A549 (cell line): ENCODE results near the gene PREX1. TPM values are rescaled to one million over a fixed set of nuclear protein-coding genes. Genes with fewer than 3 reads are reported as not detected.

Experiments used
- ATAC-seq, 2 experiments: fragments of 200-7000 bp in 1 of 2; fragments of >200 bp in 1 of 2; cut with Nextera tagmentation in 1 of 2; cut with Tn5 transposase in 1 of 2; 3 replicates each; pipeline versions ENCODE4 v1.8.0 to v1.9.1; 2018 to 2020; ENCODE audit warnings: mild to moderate bottlenecking in 1 of 2, moderate library complexity in 1 of 2
- CTCF ChIA-PET: fragments of 300-600 bp; sonication (Branson Sonifier 250); formaldehyde crosslinking; extraction: SDS; loops from one replicate; lab custom pipeline; 2021; ENCODE audit warnings: antibody characterized with exemption, inconsistent platforms; lab: Yijun Ruan, JAX
- POLR2A ChIA-PET: fragments of 350-600 bp; formaldehyde crosslinking; extraction: SDS; loops from one replicate; lab custom pipeline; 2021; ENCODE audit warnings: antibody characterized with exemption, inconsistent platforms; lab: Yijun Ruan, JAX
- DNase-seq, 2 experiments: peaks; one replicate each; pipeline versions ENCODE4 v3.0.0 to v3.0.0-alpha.2; 2011 to 2016; ENCODE audit warnings: low read depth in 1 of 2, low spot score in 1 of 2
- FAIRE-seq: peaks from 2 replicates; lab custom pipeline; 2011; peaks lifted over from hg19 to GRCh38; lab: Jason Lieb, UNC
- H3K27ac ChIP-seq, 2 experiments: fragments of >200 bp; sonication (Bioruptor Twin); formaldehyde crosslinking; 3 replicates each; pipeline ENCODE4 v1.5.1; 2016 to 2017
- H3K4me1 ChIP-seq: fragments of >200 bp; sonication (Bioruptor Twin); formaldehyde crosslinking; 3 replicates; pipeline ENCODE4 v1.6.1; 2016
- H3K4me2 ChIP-seq: fragments of >200 bp; sonication (Bioruptor Twin); formaldehyde crosslinking; 3 replicates; pipeline ENCODE4 v1.6.1; 2016
- H3K4me3 ChIP-seq: fragments of >200 bp; sonication (Bioruptor Twin); formaldehyde crosslinking; 3 replicates; pipeline ENCODE4 v1.5.1; 2016
- H3K9me3 ChIP-seq: fragments of >200 bp; sonication (Bioruptor Twin); formaldehyde crosslinking; 3 replicates; pipeline ENCODE4 v1.6.1; 2016
- CBX2 ChIP-seq: fragments of 200-600 bp; sonication (generic); IDR thresholded peaks from 2 replicates; pipeline ENCODE4 v1.6.1; 2016; ENCODE audit warnings: low read depth, mild to moderate bottlenecking, borderline replicate concordance
- CHD4 ChIP-seq: fragments of 200-600 bp; sonication (generic); IDR thresholded peaks from 2 replicates; pipeline ENCODE4 v1.6.1; 2016; ENCODE audit warnings: antibody characterized with exemption, mild to moderate bottlenecking, borderline replicate concordance
- E2F6 ChIP-seq: IDR thresholded peaks from 2 replicates; pipeline ENCODE4 v1.6.1; 2012; ENCODE audit warnings: low read depth, borderline replicate concordance
- ELK1 ChIP-seq: fragments of 150-350 bp; IDR thresholded peaks from 2 replicates; pipeline ENCODE4 v1.6.1; 2014; ENCODE audit warnings: low read depth, mild to moderate bottlenecking, low read length
- EP300 ChIP-seq, 2 experiments: fragments of >200 bp; sonication (Bioruptor Twin); formaldehyde crosslinking; IDR thresholded peaks; 2 replicates in 1 of 2; 3 replicates in 1 of 2; pipeline ENCODE4 v1.6.1; 2016 to 2017
- HES2 ChIP-seq: fragments of >200 bp; sonication (Bioruptor Twin); formaldehyde crosslinking; IDR thresholded peaks from 2 replicates; pipeline ENCODE4 v1.6.1; 2016
- HEYL ChIP-seq: fragments of 250-450 bp; sonication (Bioruptor Pico); IDR thresholded peaks from 2 replicates; pipeline ENCODE4 v1.8.0; 2021; ENCODE audit warnings: mild to moderate bottlenecking, moderate library complexity
- HOXB13 ChIP-seq: fragments of 250-450 bp; sonication (Bioruptor Pico); IDR thresholded peaks from 2 replicates; pipeline ENCODE4 v1.5.0; 2020; ENCODE audit warnings: low read depth, mild to moderate bottlenecking, moderate library complexity
- KDM5A ChIP-seq: fragments of 200-600 bp; sonication (generic); IDR thresholded peaks from 2 replicates; pipeline ENCODE4 v1.6.1; 2016; ENCODE audit warnings: antibody characterized with exemption, mild to moderate bottlenecking
- MAFK ChIP-seq: fragments of 450-650 bp; IDR thresholded peaks from 2 replicates; pipeline ENCODE4 v1.6.1; 2014; ENCODE audit not compliant: partially characterized antibody
- MAX ChIP-seq: IDR thresholded peaks from 2 replicates; pipeline ENCODE4 v1.6.1; 2012
- MYC ChIP-seq: IDR thresholded peaks from 2 replicates; pipeline ENCODE4 v1.6.1; 2012; ENCODE audit warnings: mild to moderate bottlenecking, inconsistent platforms, low read length, improper control_type of control experiment, borderline replicate concordance
- NPAS2 ChIP-seq: fragments of 250-450 bp; sonication (Bioruptor Pico); IDR thresholded peaks from 2 replicates; pipeline ENCODE4 v1.8.0; 2022; ENCODE audit warnings: mild to moderate bottlenecking, moderate library complexity, borderline replicate concordance
- NR3C1 ChIP-seq: fragments of >200 bp; sonication (Bioruptor Twin); formaldehyde crosslinking; IDR thresholded peaks from 3 replicates; pipeline ENCODE4 v1.6.1; 2017
- POLR2A ChIP-seq: IDR thresholded peaks from 2 replicates; pipeline ENCODE4 v1.6.1; 2012; ENCODE audit warnings: mild to moderate bottlenecking, low read length
- RAD21 ChIP-seq, 2 experiments: fragments of >200 bp in 1 of 2; sonication (Bioruptor Twin) in 1 of 2; formaldehyde crosslinking in 1 of 2; IDR thresholded peaks in 1 of 2; conservative IDR thresholded peaks in 1 of 2; 2 replicates in 1 of 2; 3 replicates in 1 of 2; pipeline ENCODE4 v1.6.1; 2012 to 2018; ENCODE audit warnings: inconsistent platforms in 1 of 2
- RARB ChIP-seq: fragments of 250-450 bp; sonication (Bioruptor Pico); IDR thresholded peaks from 2 replicates; pipeline ENCODE4 v1.8.0; 2021; ENCODE audit warnings: mild to moderate bottlenecking, moderate library complexity
- REST ChIP-seq: fragments of 200-600 bp; sonication (generic); IDR thresholded peaks from 2 replicates; pipeline ENCODE4 v1.6.1; 2016; ENCODE audit warnings: antibody characterized with exemption, mild to moderate bottlenecking, moderate library complexity
- RNF2 ChIP-seq: fragments of 200-600 bp; sonication (generic); IDR thresholded peaks from 2 replicates; pipeline ENCODE4 v1.6.1; 2016; ENCODE audit warnings: low read depth, mild to moderate bottlenecking, antibody characterized with exemption, moderate library complexity, borderline replicate concordance
- TFCP2L1 ChIP-seq: fragments of 250-450 bp; sonication (Bioruptor Pico); IDR thresholded peaks from 2 replicates; pipeline ENCODE4 v1.5.0; 2021; ENCODE audit warnings: mild to moderate bottlenecking
- USF2 ChIP-seq: fragments of 450-650 bp; IDR thresholded peaks from 2 replicates; pipeline ENCODE4 v1.6.1; 2014; ENCODE audit warnings: antibody characterized with exemption
- ZC3H11A ChIP-seq: fragments of 450-650 bp; IDR thresholded peaks from 2 replicates; pipeline ENCODE4 v1.6.1; 2014; ENCODE audit warnings: antibody characterized with exemption, mild to moderate bottlenecking
- ZNF302 ChIP-seq: fragments of 250-450 bp; sonication (Bioruptor Pico); IDR thresholded peaks from 2 replicates; pipeline ENCODE4 v1.9.0; 2021; ENCODE audit warnings: inconsistent platforms, mild to moderate bottlenecking, moderate library complexity
- ZSCAN20 ChIP-seq: fragments of 250-450 bp; sonication (Bioruptor Pico); IDR thresholded peaks from 2 replicates; pipeline ENCODE4 v1.8.0; 2022; ENCODE audit warnings: mild to moderate bottlenecking, moderate library complexity
- WGBS: methylation state at CpG from one replicate; pipeline ENCODE4 v1.1.6; 2017; ENCODE audit errors: missing lambda C conversion rate; 5-methylcytosine and 5-hydroxymethylcytosine counted together
- polyA plus RNA-seq, 4 experiments: library from polyadenylated mRNA; depleted of rRNA in 3 of 4; stranded (reverse); fragments of >200 nt; fragmentation: RNase III in 1 of 4; extraction: RNeasy Plus Mini Kit Qiagen cat#74134 plus additional on column Dnase treatment in 1 of 4; gene quantifications; 2 replicates in 3 of 4; 3 replicates in 1 of 4; pipeline ENCODE4 v1.2.3, GENCODE V29; 2011 to 2017

Gene PREX1
- polyA plus RNA-seq, 2 of the 4 experiments (the other 2 are of a cell fraction): 3.6 to 4.2 TPM

GRCh38 chr20:48766205-48766604, 61.6 kb downstream of the PREX1 start:
- WGBS: 73% methylated on average over 7 of the region's 7 CpGs

GRCh38 chr20:48765359-48765758, 62.4 kb downstream of the PREX1 start:
- POLR2A ChIA-PET: no interaction called here

More at GRCh38 chr20:48766205-48766604, 61.6 kb downstream of the PREX1 start:
- no peak for DNase-seq
- ChIA-PET CTCF (interaction anchor here (1.2 to 1.7 kb wide), 3 partner anchors 22 to 186 kb away, joined by 3 to 5 read pairs (median 4); no protein-coding TSS in a partner anchor), POLR2A (no interaction called here)
- no peak overlapping the region for H3K4me2 ChIP-seq
- no peak for ATAC-seq
- H3K4me3 ChIP-seq: no peak overlapping the region
- H3K9me3 ChIP-seq: no peaks in the 10 kb centered on the region
- FAIRE-seq: no peak
- TF ChIP-seq NPAS2 (CRISPR knock-in tag) (no peak), E2F6 (no peak), TFCP2L1 (CRISPR knock-in tag) (no peak), CHD4 (no peak), RARB (CRISPR knock-in tag) (no peak), NR3C1 (no peak), EP300 (IDR thresholded peaks at IDR 0.05) (no peak), MYC (no peak), ZNF302 (CRISPR knock-in tag) (no peak), CBX2 (no peak), RAD21 (conservative IDR thresholded peaks at IDR 0.05 in 1 of 2, IDR thresholded peaks at IDR 0.05 in 1 of 2) (no peak), MAFK (no peak), HEYL (CRISPR knock-in tag) (no peak)
- no peak overlapping the region for H3K27ac ChIP-seq
- H3K4me1 ChIP-seq: no peaks in the 10 kb centered on the region

GRCh38 chr20:48763216-48763914, 64.4 kb downstream of the PREX1 start:
- H3K9me3 ChIP-seq: no peaks in the 10 kb centered on the region
- DNase-seq (no peak), FAIRE-seq (no peak), ATAC-seq (no peak)
- no peak overlapping the region for H3K4me3 ChIP-seq
- peaks cover 10% of the 10 kb centered on the region for H3K4me1 ChIP-seq
- POLR2A ChIA-PET: no interaction called here
- no peak overlapping the region for H3K27ac ChIP-seq
- H3K4me2 ChIP-seq: no peak overlapping the region
- WGBS: 83% methylated on average over 13 of the region's 13 CpGs
- CTCF ChIA-PET: interaction anchor here (0.6 to 1.2 kb wide), 2 partner anchors 81 to 106 kb away, joined by 3 to 4 read pairs; no protein-coding TSS in a partner anchor
- TF ChIP-seq HOXB13 (no peak), ZC3H11A (no peak), REST (no peak), HES2 (no peak), RNF2 (no peak), POLR2A (no peak), KDM5A (no peak), MAX (no peak), ZNF302 (CRISPR knock-in tag) (no peak), USF2 (no peak), RAD21 (conservative IDR thresholded peaks at IDR 0.05 in 1 of 2, IDR thresholded peaks at IDR 0.05 in 1 of 2) (no peak), ELK1 (no peak)

More at GRCh38 chr20:48765359-48765758, 62.4 kb downstream of the PREX1 start:
- no peak overlapping the region for H3K4me3 ChIP-seq
- H3K27ac ChIP-seq: no peak overlapping the region
- ATAC-seq: no peak
- no peak for DNase-seq
- TF ChIP-seq ZSCAN20 (CRISPR knock-in tag): no peak
- no peak for TF ChIP-seq USF2
- CTCF ChIA-PET: interaction anchor here (0.7 to 1.7 kb wide), 3 partner anchors 8 to 108 kb away, joined by 3 to 5 read pairs (median 3); no protein-coding TSS in a partner anchor
- H3K9me3 ChIP-seq: no peaks in the 10 kb centered on the region
- no peak for FAIRE-seq
- WGBS: 91% methylated on average over 4 of the region's 4 CpGs
- H3K4me1 ChIP-seq: peaks cover 6% of the 10 kb centered on the region
- H3K4me2 ChIP-seq: no peak overlapping the region
